Sigmoid colon (tissue), 4 donors: ENCODE results near the gene RXRA.

Experiments
- EP300 ChIP-seq, 4 donors: sonication (generic); formaldehyde crosslinking; IDR thresholded peaks; one replicate each; pipeline ENCODE4 v1.6.1; 2017; ENCODE audit warnings: antibody characterized with exemption in 4 of 4
- POLR2A ChIP-seq, 2 donors: fragments of 450-650 bp; IDR thresholded peaks; one replicate each; pipeline ENCODE4 v1.6.1; 2016; ENCODE audit warnings: antibody characterized with exemption in 2 of 2, mild to moderate bottlenecking in 2 of 2, moderate library complexity in 2 of 2
- POLR2AphosphoS5 ChIP-seq, 4 donors: sonication (generic); formaldehyde crosslinking; IDR thresholded peaks; one replicate each; pipeline ENCODE4 v1.6.1; 2017; ENCODE audit warnings: antibody characterized with exemption in 4 of 4
- TF ChIP-seq, protein P1 (sequence below), 4 experiments: fragments of 450-650 bp in 3 of 4; fragments of 200-600 bp in 1 of 4; IDR thresholded peaks; one replicate each; pipeline ENCODE4 v1.5.1; 2016 to 2019; ENCODE audit warnings: antibody characterized with exemption in 4 of 4, mild to moderate bottlenecking in 3 of 4, moderate library complexity in 2 of 4

DNA sequence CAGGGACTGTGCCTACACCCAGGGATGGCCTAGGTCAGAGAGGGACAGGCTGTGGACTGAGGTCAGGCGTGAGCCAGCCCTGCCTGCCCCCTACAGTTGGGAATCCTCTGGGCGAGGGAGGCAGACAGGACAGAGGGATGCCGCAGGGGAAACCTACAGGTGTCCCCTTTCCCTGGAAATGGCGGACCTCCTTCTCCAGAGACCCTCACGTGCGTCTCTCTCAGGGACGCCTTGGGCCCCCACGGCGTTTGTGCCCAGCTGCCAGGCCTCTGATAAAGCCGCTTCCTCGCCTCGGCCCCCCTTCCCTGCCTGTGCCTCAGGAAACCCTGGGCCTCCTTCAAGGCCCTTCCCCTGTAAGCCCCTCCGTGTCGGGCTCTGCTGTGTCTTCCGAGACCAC is 129.3 kb downstream of the RXRA start:
- TF ChIP-seq, protein P1, sequence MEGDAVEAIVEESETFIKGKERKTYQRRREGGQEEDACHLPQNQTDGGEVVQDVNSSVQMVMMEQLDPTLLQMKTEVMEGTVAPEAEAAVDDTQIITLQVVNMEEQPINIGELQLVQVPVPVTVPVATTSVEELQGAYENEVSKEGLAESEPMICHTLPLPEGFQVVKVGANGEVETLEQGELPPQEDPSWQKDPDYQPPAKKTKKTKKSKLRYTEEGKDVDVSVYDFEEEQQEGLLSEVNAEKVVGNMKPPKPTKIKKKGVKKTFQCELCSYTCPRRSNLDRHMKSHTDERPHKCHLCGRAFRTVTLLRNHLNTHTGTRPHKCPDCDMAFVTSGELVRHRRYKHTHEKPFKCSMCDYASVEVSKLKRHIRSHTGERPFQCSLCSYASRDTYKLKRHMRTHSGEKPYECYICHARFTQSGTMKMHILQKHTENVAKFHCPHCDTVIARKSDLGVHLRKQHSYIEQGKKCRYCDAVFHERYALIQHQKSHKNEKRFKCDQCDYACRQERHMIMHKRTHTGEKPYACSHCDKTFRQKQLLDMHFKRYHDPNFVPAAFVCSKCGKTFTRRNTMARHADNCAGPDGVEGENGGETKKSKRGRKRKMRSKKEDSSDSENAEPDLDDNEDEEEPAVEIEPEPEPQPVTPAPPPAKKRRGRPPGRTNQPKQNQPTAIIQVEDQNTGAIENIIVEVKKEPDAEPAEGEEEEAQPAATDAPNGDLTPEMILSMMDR (IDR thresholded peaks at IDR 0.05) = no peak
- TF ChIP-seq POLR2A (IDR thresholded peaks at IDR 0.05) = no peak
- no peak for TF ChIP-seq POLR2AphosphoS5 (IDR thresholded peaks at IDR 0.05)
- no peak for TF ChIP-seq EP300 (IDR thresholded peaks at IDR 0.05)
